Measurements from ENCODE around the gene TFB2M.

The TFB2M gene

DNA sequence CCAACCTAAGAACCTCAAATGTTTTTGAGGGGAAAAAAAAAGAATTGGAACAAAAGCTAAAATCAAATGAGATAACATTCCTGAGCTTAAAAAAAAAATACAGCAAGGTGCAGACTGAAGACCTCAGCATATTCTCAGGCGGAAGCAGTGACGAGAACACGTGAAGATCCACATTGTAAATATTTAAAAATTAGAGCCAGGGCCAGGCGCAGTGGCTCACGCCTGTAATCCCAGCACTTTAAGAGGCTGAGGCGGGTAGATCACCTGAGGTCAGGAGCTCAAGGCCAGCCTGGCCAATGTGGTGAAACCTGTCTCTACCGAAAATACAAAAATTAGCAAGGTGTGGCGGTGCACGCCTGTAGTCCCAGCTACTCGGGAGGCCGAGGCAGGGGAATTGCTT is 15.7 kb downstream of the TFB2M start:
- DNase-seq, result no peak

DNA sequence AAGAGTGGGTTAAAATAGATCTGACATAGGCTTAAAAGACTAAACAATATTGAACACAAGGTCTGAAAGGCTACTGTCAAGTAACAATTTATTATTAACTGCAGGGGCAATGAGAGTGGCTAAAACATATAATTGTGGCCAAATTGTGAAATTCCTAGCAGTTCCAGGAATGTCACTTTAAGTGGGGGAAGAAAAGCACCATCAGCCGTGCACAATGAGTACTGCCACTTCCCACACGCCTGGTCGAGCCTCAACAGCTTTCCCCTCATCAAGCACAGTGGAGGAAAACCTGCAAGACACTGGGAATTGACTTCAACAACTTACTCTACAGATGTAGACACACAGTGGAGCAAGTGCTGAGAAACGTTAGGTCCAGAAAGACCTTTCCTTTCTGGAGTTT is 16.4 kb downstream of the TFB2M start:
- no peak for DNase-seq

DNA sequence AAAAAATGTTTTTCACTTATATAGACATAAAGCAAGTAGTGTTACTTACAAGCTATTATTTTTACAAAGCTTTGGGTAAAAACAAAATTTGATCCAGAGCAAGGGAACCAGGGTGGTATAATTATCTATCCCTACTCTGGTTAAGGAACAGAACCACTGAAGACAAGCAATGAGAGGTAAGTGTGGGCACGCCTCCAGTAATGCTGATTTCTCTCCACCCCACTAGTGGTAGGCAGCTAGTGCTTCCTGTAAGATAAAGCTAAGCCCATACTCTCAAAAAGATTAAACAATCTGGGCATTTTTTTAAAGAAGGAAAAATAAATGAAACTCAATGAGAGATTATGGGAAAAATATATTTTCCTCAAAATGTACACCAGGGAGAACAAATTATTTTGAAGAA is 22.1 kb downstream of the TFB2M start:
- DNase-seq, result no peak

DNA sequence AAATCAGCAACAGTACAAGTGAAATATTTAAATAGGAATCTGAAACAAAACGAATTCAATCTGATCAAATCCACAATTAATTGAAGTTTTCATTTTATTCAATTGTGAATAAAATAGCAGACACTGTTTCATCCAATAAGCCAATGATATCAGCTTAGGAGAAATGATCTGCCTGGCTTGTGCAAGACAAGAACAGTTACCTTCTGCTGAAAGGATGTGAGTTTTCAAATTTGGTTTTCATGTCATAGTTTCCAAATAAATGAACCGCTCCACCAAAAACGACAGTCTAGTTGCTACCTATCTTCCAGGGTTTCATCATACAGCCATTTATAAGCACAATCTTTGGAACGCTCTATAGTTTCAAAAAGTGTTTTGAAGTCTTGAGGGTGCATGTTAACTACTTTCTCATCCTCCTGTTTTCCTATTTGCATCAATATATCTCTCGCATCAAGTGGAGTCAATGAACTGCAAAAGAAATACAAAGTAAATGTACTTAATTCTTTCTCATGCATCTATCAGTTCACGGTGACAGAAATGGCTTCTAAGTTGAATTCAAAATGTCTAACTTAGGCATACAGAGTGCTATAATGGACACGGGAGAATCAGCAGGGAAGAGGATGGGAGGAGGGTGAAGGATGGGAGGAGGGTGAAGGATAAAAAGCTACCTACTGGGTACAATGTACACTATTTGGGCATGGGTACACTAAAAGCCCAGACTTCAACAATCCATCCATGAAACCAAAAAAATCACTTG is 25.1 kb downstream of the TFB2M start:
- no peak for DNase-seq

DNA sequence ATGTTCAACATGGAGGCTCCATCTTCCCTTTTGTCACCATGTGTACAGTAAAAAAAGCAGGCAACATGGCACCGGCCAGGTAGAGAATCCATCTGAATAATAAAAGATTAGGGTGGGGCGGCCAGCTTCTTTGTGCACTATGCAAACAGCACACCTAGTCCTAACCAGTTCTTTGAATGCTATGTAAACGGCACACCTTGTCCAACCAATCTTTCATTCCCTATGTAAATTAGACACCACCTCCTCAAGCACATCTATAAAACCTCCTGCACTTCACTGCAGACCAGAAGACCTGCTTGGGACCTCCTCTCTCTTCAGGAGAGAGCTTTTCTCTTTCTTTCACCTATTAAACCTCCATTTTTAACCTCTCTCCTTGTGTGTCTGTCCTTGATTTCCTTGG is 28.2 kb downstream of the TFB2M start:
- DNase-seq, result no peak

DNA sequence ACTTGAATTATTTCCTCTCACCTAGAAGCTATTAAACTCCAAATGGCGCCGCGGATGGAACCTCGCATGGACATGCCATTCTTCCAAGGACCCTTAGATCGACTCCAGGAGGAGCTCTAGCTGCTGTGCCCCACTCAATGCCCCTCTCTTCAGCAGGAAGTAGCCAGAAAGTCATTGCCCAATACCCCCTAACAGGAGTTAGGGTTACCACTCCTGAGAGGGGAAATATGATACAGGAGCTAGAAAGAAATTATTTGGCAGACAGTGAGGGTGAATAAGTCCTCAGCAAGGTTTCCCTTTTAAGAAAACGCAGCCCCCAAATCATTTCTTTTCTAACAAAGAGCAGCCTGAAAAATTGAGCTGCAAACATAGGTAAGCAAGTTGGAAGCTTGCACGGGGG is 28.6 kb downstream of the TFB2M start:
- no peak for DNase-seq

DNA sequence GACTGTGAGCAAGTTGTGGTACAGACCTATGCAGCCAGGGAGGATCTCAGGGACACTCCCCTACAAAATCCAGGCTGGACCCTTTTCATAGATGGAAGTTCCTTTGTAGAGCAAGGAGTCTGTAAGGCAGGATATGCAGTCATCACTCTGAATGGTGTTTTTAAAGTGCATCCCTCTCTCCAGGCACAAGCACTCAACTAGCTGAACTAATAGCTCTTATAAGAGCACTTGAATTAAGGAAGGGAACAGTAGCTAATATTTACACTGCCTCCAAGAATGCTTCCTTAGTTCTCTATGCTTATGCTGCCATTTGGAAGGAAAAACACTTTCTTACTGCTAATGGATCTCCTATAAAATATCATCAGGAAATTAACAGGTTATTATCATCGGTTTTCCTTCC is 31.9 kb downstream of the TFB2M start:
- no peak for DNase-seq

DNA sequence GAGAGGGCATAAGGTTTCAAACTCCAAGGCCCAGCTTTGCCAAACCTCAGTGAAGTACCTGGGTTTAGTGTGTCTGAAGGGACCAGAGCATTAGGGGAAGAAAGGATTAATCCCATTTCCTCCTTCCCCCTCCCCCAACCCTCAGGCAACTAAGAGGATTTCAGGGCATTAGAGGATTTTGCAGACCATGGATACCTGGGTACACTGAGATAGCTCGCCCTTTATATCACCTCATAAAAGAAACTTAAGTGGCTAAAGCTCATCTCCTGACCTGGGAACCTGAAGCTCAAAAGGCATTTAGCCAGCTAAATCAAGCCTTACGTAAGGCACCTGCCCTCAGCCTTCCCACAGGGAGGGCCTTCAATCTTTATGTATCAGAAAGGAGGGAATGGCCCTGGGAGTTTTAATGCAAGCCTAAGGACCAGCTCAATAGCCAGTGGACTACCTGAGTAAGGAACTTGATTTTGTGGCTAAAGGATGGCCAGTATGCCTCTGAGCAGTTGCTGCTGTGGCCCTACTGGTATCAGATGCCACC is 32.6 kb downstream of the TFB2M start:
- no peak for DNase-seq

DNA sequence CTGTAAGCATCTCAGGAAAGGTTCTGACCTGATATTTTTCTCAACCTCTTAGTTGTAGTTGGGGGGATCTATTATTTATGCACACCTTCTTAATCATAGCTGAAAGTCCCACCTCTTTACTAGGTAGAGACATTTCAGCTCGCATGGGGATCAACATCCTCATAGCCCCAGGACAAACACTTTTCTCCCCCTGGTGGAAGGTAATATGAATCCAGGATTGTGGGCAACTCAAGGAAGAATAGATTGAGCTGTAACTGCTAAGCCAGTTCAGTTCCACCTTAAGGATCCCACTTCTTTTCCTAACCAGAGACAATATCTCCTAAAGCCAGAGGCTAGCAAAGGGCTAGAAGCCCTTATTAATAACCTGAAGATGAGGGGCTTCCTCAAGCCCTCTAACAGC is 33.5 kb downstream of the TFB2M start:
- DNase-seq, result no peak

DNA sequence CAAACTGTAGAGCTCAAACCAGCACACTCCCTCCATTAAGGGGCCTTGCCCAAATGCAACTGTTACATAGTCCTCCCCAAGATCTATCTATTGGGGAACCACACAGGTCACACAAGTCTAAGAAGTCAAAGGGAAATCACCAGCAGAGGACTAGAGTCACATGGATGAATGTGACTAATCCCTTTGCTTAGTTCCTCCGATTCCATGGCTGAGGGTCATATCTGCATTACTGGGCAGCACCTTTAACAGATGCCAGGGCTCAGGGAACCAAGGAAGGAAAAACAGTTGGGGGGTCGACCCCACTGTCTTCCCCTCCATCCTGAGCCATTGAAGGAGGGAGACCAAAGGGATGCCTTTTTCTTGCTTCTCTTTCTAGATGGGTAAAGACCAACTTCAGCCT is 35.6 kb downstream of the TFB2M start:
- DNase-seq, result no peak

DNA sequence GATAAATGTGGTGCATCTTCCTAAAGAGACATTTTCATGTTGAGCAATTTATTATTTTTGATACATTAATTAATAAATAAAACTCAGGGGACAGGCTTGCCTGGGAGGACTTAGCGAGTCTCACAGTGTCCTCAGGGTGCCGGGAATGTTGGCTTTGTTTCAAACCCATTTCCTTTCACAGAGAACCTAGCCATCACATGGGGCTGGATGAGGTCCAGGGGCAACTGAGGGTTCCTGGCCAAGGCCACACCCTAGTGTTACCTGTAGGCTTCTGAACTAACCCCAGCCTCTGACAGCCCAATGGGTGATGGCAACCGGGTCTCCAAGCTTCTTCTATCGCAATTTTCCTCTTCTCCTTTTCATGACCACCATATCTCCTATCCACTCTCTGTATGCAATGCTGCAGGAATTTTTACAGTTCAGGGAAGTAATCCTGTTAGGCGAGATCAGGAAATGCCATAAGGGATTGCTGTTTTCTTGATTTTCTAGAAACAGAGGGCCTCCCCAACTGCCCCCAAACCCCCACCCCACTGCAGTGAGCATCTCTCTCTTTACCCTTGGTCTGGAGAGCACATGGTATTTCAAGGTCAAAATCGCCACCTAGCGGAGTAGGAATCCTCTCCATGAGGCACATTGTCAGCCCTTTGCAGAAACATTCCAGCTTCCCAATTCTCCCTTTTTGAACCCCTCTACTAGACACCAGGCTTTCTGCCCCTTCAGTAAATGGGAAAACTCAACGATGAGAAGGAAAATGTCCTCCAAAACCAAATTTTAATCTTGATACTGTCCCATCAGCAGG is 36.9 kb downstream of the TFB2M start:
- DNase-seq, result no peak

DNA sequence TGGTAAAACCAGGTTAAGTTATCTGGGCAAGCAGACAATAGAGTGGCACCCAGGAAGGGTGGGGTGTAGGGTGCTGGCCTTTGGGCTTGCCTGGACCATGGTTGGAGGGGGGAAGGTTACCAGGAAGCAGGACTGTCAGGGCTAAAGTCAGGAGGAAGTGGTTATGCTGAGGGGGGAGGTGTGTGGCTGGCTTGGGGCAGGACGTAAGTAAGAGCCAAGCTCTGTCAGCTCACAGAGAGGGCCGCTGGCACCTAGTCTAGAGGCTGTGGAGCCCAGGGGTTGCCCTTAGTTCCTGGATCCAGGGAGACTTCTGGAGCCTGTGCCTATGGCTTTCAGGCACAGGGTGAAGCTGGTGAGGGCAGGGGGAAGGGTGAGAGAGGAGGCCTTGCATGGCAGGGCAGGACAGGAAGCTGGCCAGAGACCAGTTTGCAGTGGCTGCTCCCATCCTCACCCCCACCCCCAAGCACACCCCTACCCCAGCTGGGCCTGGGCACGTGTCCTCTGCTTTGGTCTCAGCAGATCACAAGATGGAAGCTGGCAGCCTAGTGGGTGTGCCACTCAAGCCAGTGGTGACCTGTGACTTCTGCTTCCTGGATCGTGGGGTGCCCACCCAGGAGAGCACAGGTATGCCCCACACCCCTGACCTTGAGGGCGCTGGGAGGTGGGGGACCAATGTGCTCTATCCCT is 38.5 kb downstream of the TFB2M start:
- no peak for DNase-seq

DNA sequence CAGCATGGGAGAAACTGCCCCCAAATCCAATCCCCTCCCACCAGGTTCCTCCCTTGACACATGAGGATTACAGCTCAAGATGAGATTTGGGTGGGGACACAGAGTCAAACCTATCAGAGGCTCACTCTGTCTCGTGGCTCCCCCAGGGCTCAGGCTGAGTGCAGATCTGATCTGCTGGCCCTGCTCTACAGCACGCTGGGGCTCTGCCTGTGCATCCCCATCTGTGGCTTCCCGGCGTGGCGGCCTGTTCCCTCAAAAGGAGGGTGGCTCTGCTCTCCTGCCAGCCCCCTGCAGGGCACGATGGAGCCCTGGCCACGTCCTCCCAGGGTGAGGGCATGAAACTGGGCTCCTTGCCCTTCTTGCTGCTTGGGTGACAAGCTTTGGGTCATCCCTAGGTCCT is 39.1 kb downstream of the TFB2M start:
- DNase-seq, result no peak

DNA sequence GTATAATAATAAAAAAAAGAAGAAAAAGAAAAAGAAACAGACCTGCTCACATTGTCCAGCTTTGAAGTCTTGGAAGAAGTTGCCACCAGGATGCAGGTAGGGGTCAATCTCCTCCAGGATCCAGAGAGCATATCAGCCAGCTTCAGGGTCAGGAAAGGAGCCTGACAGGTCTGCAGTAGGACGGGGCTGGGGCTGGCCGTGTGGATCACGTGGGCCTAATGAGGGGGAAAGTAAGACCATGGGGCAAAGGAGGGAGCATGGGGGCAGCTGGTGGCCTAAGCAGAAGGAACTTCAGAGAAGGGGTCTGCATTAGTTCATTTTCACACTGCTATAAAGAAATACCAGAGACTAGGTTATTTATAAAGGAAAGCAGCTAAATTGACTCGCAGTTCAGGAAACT is 39.7 kb downstream of the TFB2M start:
- DNase-seq, result no peak

DNA sequence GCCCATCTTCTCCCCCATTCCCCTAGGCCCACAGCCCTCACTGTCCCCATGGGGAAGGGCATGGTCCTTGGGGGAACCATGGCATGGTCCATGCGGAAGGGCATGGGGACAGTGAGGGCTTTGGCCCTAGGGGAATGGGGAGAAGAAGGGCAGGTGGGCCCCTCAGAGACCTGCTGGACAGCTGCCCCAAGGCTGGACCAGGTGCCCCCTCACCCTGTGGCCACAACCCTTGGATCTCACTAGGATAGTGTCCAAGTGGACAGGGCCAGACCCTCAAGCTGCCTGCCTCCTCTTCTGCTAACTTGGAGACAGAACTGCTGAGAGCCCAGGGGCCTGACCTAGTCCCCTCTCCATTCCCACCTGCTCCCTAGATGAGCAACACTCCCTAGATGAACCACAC is 46.5 kb downstream of the TFB2M start:
- DNase-seq, result no peak

DNA sequence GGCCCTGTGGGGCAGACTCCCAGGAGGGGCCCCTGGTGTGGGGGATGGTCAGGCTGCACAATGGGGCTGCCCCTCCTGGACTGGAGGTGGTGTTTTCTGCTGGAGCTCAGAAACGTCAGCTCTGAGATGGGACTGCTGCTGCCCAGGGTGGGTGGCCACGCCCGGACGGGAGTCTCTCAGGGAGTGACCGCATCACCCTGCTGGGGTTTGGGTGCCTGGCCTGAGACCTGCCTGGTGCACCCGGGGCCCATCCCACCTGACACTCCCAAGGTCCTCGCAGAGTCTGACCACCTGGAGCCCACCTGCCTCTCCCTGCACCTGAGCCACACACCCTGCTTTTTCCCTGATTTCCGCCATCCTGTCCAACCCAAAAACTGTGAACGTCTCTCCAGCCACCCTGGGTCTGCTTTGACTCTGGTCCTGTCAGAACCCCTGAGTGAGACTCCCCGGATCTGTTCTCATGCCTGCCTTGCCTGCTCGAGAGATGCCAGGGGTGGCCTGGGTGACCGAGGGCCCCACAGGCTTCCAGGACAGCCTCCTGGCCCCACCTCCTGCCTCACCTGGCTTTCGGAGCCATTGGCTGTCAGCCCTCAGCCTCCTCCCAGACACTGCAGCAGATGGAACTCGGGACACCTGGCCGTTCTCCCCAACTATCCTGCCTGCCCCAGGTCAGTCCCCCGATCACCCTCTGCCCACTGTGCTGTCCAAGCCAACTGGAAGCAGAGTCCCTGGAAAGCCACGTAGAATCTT is 47.4 kb downstream of the TFB2M start:
- no peak for DNase-seq

DNA sequence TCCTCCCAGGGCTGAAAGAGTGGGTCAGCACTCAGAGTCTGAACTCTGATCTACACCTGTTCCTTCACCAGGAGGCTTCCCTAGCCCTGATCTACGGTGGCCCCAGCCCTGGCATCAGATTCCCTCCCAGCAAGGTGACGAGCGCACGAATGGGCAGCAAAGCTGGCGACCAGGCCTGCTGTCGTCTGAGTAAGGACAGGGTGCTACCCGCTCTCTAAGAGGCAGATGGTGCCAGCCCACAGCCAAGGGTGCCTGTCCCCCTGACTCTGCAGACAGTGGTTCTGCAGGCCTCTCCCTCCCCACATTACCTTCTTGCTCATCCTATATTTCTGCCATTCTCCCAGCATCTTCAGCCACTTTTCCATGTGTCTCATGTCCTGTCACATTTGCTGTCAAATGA is 48.7 kb downstream of the TFB2M start:
- DNase-seq, result no peak

DNA sequence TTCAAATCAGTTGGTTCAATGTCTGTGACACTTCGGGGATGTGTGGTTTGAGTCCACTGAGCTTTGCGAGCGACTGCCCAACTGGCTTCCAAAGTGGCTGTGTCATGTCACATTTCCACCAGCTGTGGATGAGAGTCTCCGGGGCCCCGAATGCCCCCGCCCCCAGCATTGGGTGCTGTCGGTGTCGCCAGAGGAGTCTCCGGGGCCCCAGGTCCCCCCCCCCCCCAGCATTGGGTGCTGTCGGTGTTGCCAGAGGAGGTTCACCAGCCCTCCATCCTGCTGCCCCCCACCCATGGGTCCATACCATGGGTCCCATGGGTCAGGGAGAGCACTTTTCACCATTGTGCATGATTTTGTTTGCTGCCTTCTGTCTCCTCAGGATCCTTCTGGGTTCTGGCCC is 49.9 kb downstream of the TFB2M start:
- DNase-seq, result no peak

DNA sequence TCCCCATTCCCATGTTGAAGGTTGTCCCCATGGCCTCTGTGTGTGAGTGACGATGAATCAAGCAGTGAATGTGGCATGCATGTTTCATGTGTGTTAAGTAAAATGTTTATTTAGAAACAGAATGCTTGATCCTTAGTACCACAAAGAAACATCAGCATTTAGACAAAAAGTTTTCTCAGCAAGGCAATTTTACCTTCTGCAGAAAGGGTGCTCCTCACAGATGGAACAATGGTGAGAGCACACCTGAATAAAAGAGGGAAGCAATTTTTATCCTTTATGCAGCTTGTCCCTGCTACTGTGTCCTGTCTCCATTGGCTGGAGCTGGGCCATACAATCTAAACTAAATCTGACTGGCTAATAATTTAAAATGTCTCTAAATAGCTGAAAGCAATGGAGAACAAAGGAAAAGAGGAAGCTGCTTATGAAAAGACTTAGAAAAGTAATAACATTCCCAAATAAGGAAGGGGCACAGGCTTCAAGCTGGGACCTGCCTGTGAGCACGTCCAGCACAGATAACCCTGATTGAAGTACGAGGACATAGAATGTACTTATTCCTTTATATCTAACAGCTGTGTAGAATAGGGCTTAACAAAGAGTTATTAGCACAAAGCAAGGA is 50.6 kb downstream of the TFB2M start:
- DNase-seq, result no peak

DNA sequence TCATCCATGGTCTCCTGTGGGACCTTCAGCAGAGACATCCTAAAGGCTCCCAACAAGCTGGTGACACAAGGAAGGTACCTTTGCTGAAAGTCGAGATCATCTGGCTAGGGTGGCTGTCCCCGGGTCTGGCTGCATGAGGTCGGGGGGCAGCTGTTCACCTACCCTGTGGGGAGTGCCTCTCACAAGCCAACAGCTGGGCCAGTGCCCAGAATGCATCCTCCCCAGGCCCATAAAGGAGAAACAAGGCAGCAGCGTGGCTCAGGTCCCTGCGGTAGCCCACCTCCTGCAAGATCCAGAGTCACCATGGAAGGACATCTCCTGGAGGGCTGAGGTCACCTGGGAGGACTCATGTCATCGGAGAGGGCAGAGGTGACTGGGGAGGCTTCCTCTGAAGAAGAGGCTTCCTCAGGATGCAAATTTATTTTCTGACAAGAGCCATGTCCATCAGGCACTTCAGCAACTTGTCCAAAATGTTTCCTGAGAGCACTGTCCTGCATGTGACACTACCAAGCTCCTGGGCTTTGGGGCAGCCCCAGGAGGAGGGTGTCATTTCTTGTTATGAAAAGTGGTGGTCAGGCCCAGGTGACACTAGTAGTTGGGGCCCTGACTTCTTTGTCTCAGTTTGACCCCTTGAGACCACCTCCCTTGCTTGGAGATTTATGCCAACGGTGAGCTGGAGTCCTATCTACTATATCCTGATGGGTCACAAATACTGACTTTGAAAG is 52.3 kb downstream of the TFB2M start:
- DNase-seq, result no peak

DNA sequence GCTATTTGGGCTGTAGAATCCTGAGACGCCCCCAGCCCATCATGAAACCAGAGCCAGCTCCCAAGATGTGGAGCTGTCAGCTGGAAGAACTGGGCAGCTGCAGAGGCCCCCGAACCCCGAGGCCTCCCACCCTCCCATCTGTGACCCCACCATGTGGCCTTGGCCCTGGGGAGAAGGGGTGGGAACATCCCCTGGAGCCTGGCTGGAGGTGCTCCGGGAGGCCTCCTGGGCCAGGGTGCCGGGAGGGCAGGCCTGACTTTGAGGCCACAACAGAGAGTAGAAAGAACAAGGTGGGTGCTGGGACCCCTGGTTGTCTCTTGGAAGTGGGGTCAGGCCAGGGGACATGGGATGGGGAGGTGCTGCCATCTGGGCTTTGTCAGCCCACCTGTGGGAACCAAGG is 53.0 kb downstream of the TFB2M start:
- no peak for DNase-seq

DNA sequence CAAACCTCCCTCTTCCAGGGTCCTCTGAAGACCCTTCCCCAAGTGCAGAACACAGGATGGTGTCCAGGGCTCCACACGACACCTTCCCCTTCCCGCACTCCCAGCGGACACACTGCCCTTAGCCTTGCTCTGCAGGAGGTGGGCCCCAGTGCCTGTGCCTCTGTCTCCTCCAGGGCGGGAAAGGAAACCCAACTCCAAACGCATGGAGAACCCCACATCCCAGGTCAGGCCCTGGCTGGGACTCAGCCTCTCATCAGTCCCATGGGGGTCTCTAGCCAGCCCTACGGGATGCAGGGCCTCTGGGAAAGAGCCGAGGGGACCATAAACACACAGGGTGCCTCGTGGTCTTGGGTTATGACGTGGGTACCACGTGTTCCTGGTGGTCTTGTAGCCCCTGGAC is 53.4 kb downstream of the TFB2M start:
- DNase-seq, result no peak

Measured in SHP77 (cell line).